H1 (cell line): ENCODE results near the gene AAK1. TPM values are rescaled to one million over a fixed set of nuclear protein-coding genes. Genes with fewer than 3 reads are reported as not detected.

Source experiments
- CTCF ChIA-PET: fragments of 300-600 bp; sonication (Branson Sonifier 250); formaldehyde crosslinking; loops from one replicate; lab custom pipeline; 2021; ENCODE audit not compliant: partially characterized antibody; lab: Charles Lee
- POLR2A ChIA-PET: fragments of 300-600 bp; sonication (Branson Sonifier 250); formaldehyde crosslinking; loops from one replicate; lab custom pipeline; 2021; ENCODE audit warnings: inconsistent platforms; ENCODE audit not compliant: partially characterized antibody; lab: Charles Lee
- DNase-seq, 2 experiments: peaks; one replicate each; pipeline versions ENCODE4 v3.0.0 to v3.0.0-alpha.2; 2010 to 2022; ENCODE audit warnings: low spot score in 2 of 2, low read depth in 1 of 2, mixed read lengths in 1 of 2
- FAIRE-seq: peaks from 2 replicates; lab custom pipeline; 2011; peaks lifted over from hg19 to GRCh38; lab: Jason Lieb, UNC
- H2AFZ ChIP-seq: 2 replicates; pipeline ENCODE4 v1.8.1; 2012; ENCODE audit warnings: low read length, inconsistent platforms
- H2AK5ac ChIP-seq: 2 replicates; pipeline ENCODE4 v1.6.1; 2013; ENCODE audit warnings: low read depth, low read length
- H2BK120ac ChIP-seq: replicated peaks from 2 replicates; pipeline ENCODE3; 2013; ENCODE audit warnings: low read depth, low read length, inconsistent platforms
- H2BK12ac ChIP-seq: 2 replicates; pipeline ENCODE4 v1.6.1; 2013; ENCODE audit warnings: low read depth, low read length
- H2BK15ac ChIP-seq: 2 replicates; pipeline ENCODE4 v1.6.1; 2013; ENCODE audit warnings: low read length
- H2BK20ac ChIP-seq: 2 replicates; pipeline ENCODE4 v1.6.1; 2013; ENCODE audit warnings: low read length
- H2BK5ac ChIP-seq: 2 replicates; pipeline ENCODE4 v1.6.1; 2013; ENCODE audit warnings: low read depth, low read length
- H3K14ac ChIP-seq: 2 replicates; pipeline ENCODE4 v1.6.1; 2013; ENCODE audit warnings: inconsistent platforms; ENCODE audit not compliant: insufficient read length
- H3K18ac ChIP-seq: 2 replicates; pipeline ENCODE4 v1.6.1; 2013; ENCODE audit warnings: low read length; ENCODE audit errors: extremely low read depth
- H3K23ac ChIP-seq: 2 replicates; pipeline ENCODE4 v1.6.1; 2013; ENCODE audit warnings: inconsistent platforms; ENCODE audit not compliant: insufficient read length
- H3K23me2 ChIP-seq: 2 replicates; pipeline ENCODE4 v1.6.1; 2013; ENCODE audit warnings: low read depth, low read length
- H3K27ac ChIP-seq: 2 replicates; pipeline ENCODE4 v1.6.1; 2011; ENCODE audit warnings: low read depth, low read length, inconsistent platforms
- H3K27me3 ChIP-seq, 4 experiments: replicated peaks in 1 of 4; 1 replicate in 1 of 4; 2 replicates in 3 of 4; pipeline versions ENCODE4 v1.6.1 to v1.8.1; 2011 to 2013; ENCODE audit warnings: low read length in 3 of 4, mild to moderate bottlenecking in 3 of 4, inconsistent platforms in 2 of 4, mixed read lengths in 2 of 4, moderate library complexity in 1 of 4; ENCODE audit not compliant: control insufficient read depth in 3 of 4, insufficient read depth in 3 of 4; ENCODE audit errors: extremely low read depth in 1 of 4
- H3K36me3 ChIP-seq, 4 experiments: 2 replicates each; pipeline versions ENCODE4 v1.6.1 to v1.8.1; 2011 to 2013; ENCODE audit warnings: mild to moderate bottlenecking in 4 of 4, low read length in 3 of 4, moderate library complexity in 2 of 4, control low read depth in 1 of 4, inconsistent platforms in 1 of 4; ENCODE audit not compliant: insufficient read depth in 4 of 4, control insufficient read depth in 2 of 4
- H3K4ac ChIP-seq: replicated peaks from 2 replicates; pipeline ENCODE3; 2013; ENCODE audit warnings: low read length, low read depth, mixed read lengths, inconsistent platforms; ENCODE audit not compliant: insufficient read length
- H3K4me1 ChIP-seq, 4 experiments: replicated peaks in 1 of 4; 1 replicate in 1 of 4; 2 replicates in 3 of 4; pipeline versions ENCODE4 v1.6.1 to v1.8.1; 2011 to 2013; ENCODE audit warnings: low read length in 3 of 4, inconsistent platforms in 2 of 4, mixed read lengths in 1 of 4; ENCODE audit not compliant: insufficient read depth in 4 of 4, control insufficient read depth in 3 of 4
- H3K4me2 ChIP-seq, 2 experiments: 2 replicates each; pipeline versions ENCODE4 v1.6.1 to v1.8.1; 2011 to 2013; ENCODE audit warnings: low read depth in 2 of 2, low read length in 2 of 2, control low read depth in 1 of 2, inconsistent platforms in 1 of 2, mild to moderate bottlenecking in 1 of 2; ENCODE audit not compliant: insufficient read depth in 1 of 2
- H3K4me3 ChIP-seq, 4 experiments: fragments of 200-600, 300-600 bp in 1 of 4; sonication (generic), shearing (Covaris generic), sonication (Bioruptor Twin) in 1 of 4; 2 replicates each; pipeline versions ENCODE4 v1.5.1 to v1.8.1; 2011 to 2016; ENCODE audit warnings: low read length in 4 of 4, low read depth in 3 of 4, control low read depth in 2 of 4, inconsistent platforms in 2 of 4, mild to moderate bottlenecking in 2 of 4, mixed read lengths in 1 of 4, moderate library complexity in 1 of 4; ENCODE audit not compliant: insufficient read depth in 2 of 4; ENCODE audit errors: extremely low read depth in 1 of 4
- H3K56ac ChIP-seq: replicated peaks from 2 replicates; pipeline ENCODE3; 2013; ENCODE audit warnings: low read depth, mild to moderate bottlenecking, mixed read lengths, low read length, inconsistent platforms; ENCODE audit not compliant: insufficient read length
- H3K79me1 ChIP-seq: 2 replicates; pipeline ENCODE4 v1.6.1; 2013; ENCODE audit warnings: low read depth, low read length, control low read depth
- H3K79me2 ChIP-seq, 2 experiments: 2 replicates each; pipeline versions ENCODE4 v1.6.1 to v1.8.1; 2012 to 2013; ENCODE audit warnings: low read length in 2 of 2, mild to moderate bottlenecking in 2 of 2, inconsistent platforms in 1 of 2; ENCODE audit not compliant: insufficient read depth in 2 of 2, control insufficient read depth in 1 of 2
- H3K9ac ChIP-seq, 4 experiments: replicated peaks in 1 of 4; 1 replicate in 1 of 4; 2 replicates in 3 of 4; pipeline versions ENCODE4 v1.6.1 to v1.8.1; 2011 to 2013; ENCODE audit warnings: low read depth in 3 of 4, low read length in 3 of 4, control low read depth in 2 of 4, mild to moderate bottlenecking in 2 of 4, moderate library complexity in 2 of 4, inconsistent platforms in 1 of 4; ENCODE audit errors: extremely low read depth in 1 of 4
- H3K9me3 ChIP-seq, 2 experiments: 2 replicates each; pipeline versions ENCODE4 v1.6.1 to v1.8.1; 2012 to 2013; ENCODE audit warnings: mild to moderate bottlenecking in 2 of 2, moderate library complexity in 2 of 2, control low read depth in 1 of 2, inconsistent platforms in 1 of 2, low read depth in 1 of 2, low read length in 1 of 2, mixed read lengths in 1 of 2; ENCODE audit not compliant: insufficient read depth in 2 of 2
- H4K20me1 ChIP-seq, 2 experiments: replicated peaks in 1 of 2; 2 replicates each; pipeline versions ENCODE3 to v1.8.1; 2011 to 2013; ENCODE audit warnings: inconsistent platforms in 2 of 2, low read length in 2 of 2, mild to moderate bottlenecking in 1 of 2; ENCODE audit not compliant: insufficient read depth in 2 of 2, control insufficient read depth in 1 of 2
- H4K5ac ChIP-seq: 2 replicates; pipeline ENCODE4 v1.6.1; 2013; ENCODE audit warnings: low read length, low read depth, mixed read lengths, inconsistent platforms; ENCODE audit not compliant: insufficient read length
- H4K8ac ChIP-seq: 2 replicates; pipeline ENCODE4 v1.8.0; 2013; ENCODE audit warnings: mild to moderate bottlenecking, moderate library complexity, low read length, inconsistent platforms; ENCODE audit not compliant: insufficient read depth; ENCODE audit errors: extremely low read depth
- H4K91ac ChIP-seq: replicated peaks from 2 replicates; pipeline ENCODE3; 2013; ENCODE audit warnings: low read length, mixed read lengths, inconsistent platforms; ENCODE audit not compliant: insufficient read length
- KDM4A ChIP-seq: IDR thresholded peaks from one replicate; pipeline ENCODE4 v1.7.1; 2012; ENCODE audit warnings: low read depth, mild to moderate bottlenecking, moderate library complexity, low read length, inconsistent platforms; ENCODE audit not compliant: severe bottlenecking
- RBBP5 ChIP-seq: IDR thresholded peaks from 2 replicates; pipeline ENCODE4 v1.7.1; 2012; ENCODE audit warnings: low read depth, mild to moderate bottlenecking, inconsistent platforms, low read length, moderate library complexity, borderline replicate concordance
- RXRA ChIP-seq: IDR thresholded peaks from 2 replicates; pipeline ENCODE4 v1.6.1; 2011; ENCODE audit warnings: low read depth, mild to moderate bottlenecking, low read length, moderate library complexity; ENCODE audit not compliant: insufficient read depth
- SIX5 ChIP-seq: IDR thresholded peaks from 2 replicates; pipeline ENCODE4 v1.6.1; 2011; ENCODE audit warnings: mild to moderate bottlenecking, low read depth, low read length
- SP4 ChIP-seq: IDR thresholded peaks from 2 replicates; pipeline ENCODE4 v1.6.1; 2012; ENCODE audit warnings: low read length, inconsistent platforms
- WGBS, 2 experiments: shearing (Covaris generic) in 1 of 2; methylation state at CpG; one replicate each; pipeline versions ENCODE4 v1.1.6 to v1.1.7; 2013 to 2015; ENCODE audit warnings: low lambda C conversion rate in 2 of 2, mixed read lengths in 2 of 2, inconsistent platforms in 1 of 2, low coverage in 1 of 2, missing lambda C conversion rate in 1 of 2; ENCODE audit not compliant: insufficient replicate concordance in 2 of 2, insufficient coverage in 1 of 2, insufficient read length in 1 of 2; ENCODE audit errors: extremely low coverage in 1 of 2, missing lambda C conversion rate in 1 of 2; 5-methylcytosine and 5-hydroxymethylcytosine counted together
- polyA plus RNA-seq, 7 experiments: library from polyadenylated mRNA; depleted of rRNA in 3 of 7; stranded (reverse) in 5 of 7; unstranded in 2 of 7; fragments of >200 nt in 5 of 7; fragments of 200-250 nt in 2 of 7; gene quantifications; 1 replicate in 5 of 7; 2 replicates in 1 of 7; 4 replicates in 1 of 7; pipeline versions ENCODE4 v1.2.1 to v1.2.3, GENCODE V29; 2011 to 2013; ENCODE audit warnings: missing spikeins in 2 of 7, mixed read lengths in 2 of 7
- total RNA-seq: library from RNA; stranded (reverse); fragmentation: NEBNext Ultra II Directional; extraction: Animal tissue kit (Norgen Biotek cat#: 25700); gene quantifications from 2 replicates; pipeline ENCODE4 v1.2.1, GENCODE V29; 2021

Gene AAK1
- total and polyA plus RNA-seq, 2 of the 8 experiments (the other 6 are each of a cell fraction or from before 2014, with no cell fraction given) = 10.0 to 40.5 TPM

- H4K8ac ChIP-seq = no peak overlapping the region
- no peak overlapping the region for H2BK20ac ChIP-seq
- H4K5ac ChIP-seq = no peak overlapping the region
- H3K79me2 ChIP-seq = no peaks in the 10 kb centered on the region
- H4K91ac ChIP-seq = no peak overlapping the region
- H3K23ac ChIP-seq = no peak overlapping the region
- H4K20me1 ChIP-seq = no peaks in the 10 kb centered on the region
- no peak overlapping the region for H2BK15ac ChIP-seq
- H2BK12ac ChIP-seq = no peak overlapping the region
- no peak overlapping the region for H3K14ac ChIP-seq
- H3K27ac ChIP-seq = no peak overlapping the region
- no peak overlapping the region for H3K4ac ChIP-seq
- no peak overlapping the region for H3K18ac ChIP-seq
- CTCF ChIA-PET = interaction anchor here (0.7 to 1.9 kb wide), 3 partner anchors 19 to 219 kb away, joined by 3 to 7 read pairs (median 3); no protein-coding TSS in a partner anchor
- no peak for DNase-seq
- no peaks in the 10 kb centered on the region for H3K27me3 ChIP-seq
- H3K4me1 ChIP-seq = no peaks in the 10 kb centered on the region
- no peak overlapping the region for H2AK5ac ChIP-seq
- H3K4me2 ChIP-seq = no peak overlapping the region
- H2BK5ac ChIP-seq = no peak overlapping the region
- POLR2A ChIA-PET = interaction anchor here (1.4 to 1.5 kb wide), 2 partner anchors 12 to 19 kb away, joined by 3 to 4 read pairs; no protein-coding TSS in a partner anchor
- FAIRE-seq = no peak
- no peak overlapping the region for H3K4me3 ChIP-seq
- H3K23me2 ChIP-seq = no peaks in the 10 kb centered on the region; the same call in 1 of the 2 replicates
- no peaks in the 10 kb centered on the region for H3K79me1 ChIP-seq
- no peaks in the 10 kb centered on the region for H3K36me3 ChIP-seq
- H3K56ac ChIP-seq = no peak overlapping the region
- no peak overlapping the region for H2AFZ ChIP-seq
- H2BK120ac ChIP-seq = no peak overlapping the region
- no peak overlapping the region for H3K9ac ChIP-seq
- no peaks in the 10 kb centered on the region for H3K9me3 ChIP-seq
- WGBS, 2 experiments = 100% methylated on average over 3 of the region's 3 CpGs; no CpG with 5 or more reads in 1 of the 2 experiments
- TF ChIP-seq KDM4A = no peak
- no peak for TF ChIP-seq SP4
- TF ChIP-seq RXRA = no peak
- TF ChIP-seq SIX5 = no peak
- TF ChIP-seq RBBP5 = no peak
Measured at GRCh38 chr2:69494126-69494525, 149.4 kb downstream of the AAK1 start.
